HepG2 (cell line): ENCODE data around the gene AVPR2. TPM values are rescaled to one million over a fixed set of nuclear protein-coding genes. Genes with fewer than 3 reads are reported as not detected.

Experiments used
- ARNTL ChIP-seq: sonication (generic); formaldehyde crosslinking; IDR thresholded peaks from 2 replicates; pipeline ENCODE4 v1.4.0; 2020; ENCODE audit warnings: mild to moderate bottlenecking, missing genetic modification reagents
- EED ChIP-seq: sonication (generic); formaldehyde crosslinking; IDR thresholded peaks from 2 replicates; pipeline ENCODE4 v1.5.0; 2020; ENCODE audit warnings: mild to moderate bottlenecking, missing genetic modification reagents
- ETV5 ChIP-seq: IDR thresholded peaks from 2 replicates; pipeline ENCODE4 v1.6.1; 2018; ENCODE audit warnings: missing biosample characterization, missing genetic modification reagents, inconsistent platforms, borderline replicate concordance
- HDAC6 ChIP-seq: fragments of 200-600 bp; sonication (generic); IDR thresholded peaks from 2 replicates; pipeline ENCODE4 v1.7.0; 2017; ENCODE audit warnings: mild to moderate bottlenecking, antibody characterized with exemption, low read length, low read depth
- HOXD1 ChIP-seq: sonication (generic); formaldehyde crosslinking; IDR thresholded peaks from 2 replicates; pipeline ENCODE4 v1.5.0; 2020; ENCODE audit warnings: missing genetic modification reagents
- PLRG1 ChIP-seq: fragments of 450-650 bp; conservative IDR thresholded peaks from 2 replicates; pipeline ENCODE4 v1.6.1; 2016
- PPARG ChIP-seq: conservative IDR thresholded peaks from 2 replicates; pipeline ENCODE4 v1.6.1; 2016; ENCODE audit warnings: missing biosample characterization, missing genetic modification reagents
- ZFP90 ChIP-seq: sonication (generic); formaldehyde crosslinking; IDR thresholded peaks from 2 replicates; pipeline ENCODE4 v1.8.0; 2022; ENCODE audit warnings: missing genetic modification reagents, mild to moderate bottlenecking, inconsistent platforms, borderline replicate concordance
- ZNF296 ChIP-seq: sonication (generic); formaldehyde crosslinking; conservative IDR thresholded peaks from 2 replicates; pipeline ENCODE4 v1.5.0; 2020; ENCODE audit warnings: mild to moderate bottlenecking, missing genetic modification reagents
- ZNF558 ChIP-seq: sonication (generic); formaldehyde crosslinking; IDR thresholded peaks from 2 replicates; pipeline ENCODE4 v1.9.0; 2022; ENCODE audit warnings: mild to moderate bottlenecking, missing genetic modification reagents, borderline replicate concordance
- ZNF569 ChIP-seq: sonication (generic); formaldehyde crosslinking; IDR thresholded peaks from 2 replicates; pipeline ENCODE4 v1.5.0; 2020; ENCODE audit warnings: mild to moderate bottlenecking, missing genetic modification reagents, moderate library complexity, borderline replicate concordance
- ZSCAN31 ChIP-seq: sonication (generic); formaldehyde crosslinking; IDR thresholded peaks from 2 replicates; pipeline ENCODE4 v1.5.0; 2020; ENCODE audit warnings: low read depth, mild to moderate bottlenecking, missing genetic modification reagents
- polyA plus RNA-seq, 8 experiments: library from polyadenylated mRNA; depleted of rRNA in 3 of 8; stranded (reverse) in 7 of 8; unstranded in 1 of 8; fragments of >200 nt; fragmentation: Illumina TruSeq in 4 of 8; extraction: Trizol in 4 of 8; gene quantifications; 2 replicates each; pipeline versions ENCODE4 v1.2.1 to v1.2.3, GENCODE V29; 2011 to 2016; ENCODE audit warnings: low read depth in 4 of 8, missing spikeins in 1 of 8, mixed read lengths in 1 of 8; ENCODE audit not compliant: insufficient read depth in 1 of 8
- total RNA-seq, 5 experiments: library from RNA; depleted of rRNA; stranded (reverse); fragments of >200 nt; fragmentation: Illumina TruSeq; extraction: Trizol; gene quantifications; 2 replicates each; pipeline ENCODE4 v1.2.3, GENCODE V29; 2016; ENCODE audit warnings: low read depth in 1 of 5
- TF ChIP-seq, protein P1 (sequence below): sonication (generic); formaldehyde crosslinking; IDR thresholded peaks from 2 replicates; pipeline ENCODE4 v1.4.0; 2020; ENCODE audit warnings: missing genetic modification reagents
- TF ChIP-seq, protein P2 (sequence below): sonication (generic); formaldehyde crosslinking; IDR thresholded peaks from 2 replicates; pipeline ENCODE4 v1.4.0; 2020; ENCODE audit warnings: mild to moderate bottlenecking, missing genetic modification reagents
- TF ChIP-seq, protein P3 (sequence below): IDR thresholded peaks from 2 replicates; pipeline ENCODE4 v1.6.1; 2016; ENCODE audit warnings: mild to moderate bottlenecking
- TF ChIP-seq, protein P4 (sequence below): sonication (generic); formaldehyde crosslinking; IDR thresholded peaks from 2 replicates; pipeline ENCODE4 v1.4.0; 2020; ENCODE audit warnings: missing genetic modification reagents

Gene AVPR2
- total and polyA plus RNA-seq, 2 of the 13 experiments (the other 11 are each of a cell fraction or from before 2014, with no cell fraction given), result not detected

DNA sequence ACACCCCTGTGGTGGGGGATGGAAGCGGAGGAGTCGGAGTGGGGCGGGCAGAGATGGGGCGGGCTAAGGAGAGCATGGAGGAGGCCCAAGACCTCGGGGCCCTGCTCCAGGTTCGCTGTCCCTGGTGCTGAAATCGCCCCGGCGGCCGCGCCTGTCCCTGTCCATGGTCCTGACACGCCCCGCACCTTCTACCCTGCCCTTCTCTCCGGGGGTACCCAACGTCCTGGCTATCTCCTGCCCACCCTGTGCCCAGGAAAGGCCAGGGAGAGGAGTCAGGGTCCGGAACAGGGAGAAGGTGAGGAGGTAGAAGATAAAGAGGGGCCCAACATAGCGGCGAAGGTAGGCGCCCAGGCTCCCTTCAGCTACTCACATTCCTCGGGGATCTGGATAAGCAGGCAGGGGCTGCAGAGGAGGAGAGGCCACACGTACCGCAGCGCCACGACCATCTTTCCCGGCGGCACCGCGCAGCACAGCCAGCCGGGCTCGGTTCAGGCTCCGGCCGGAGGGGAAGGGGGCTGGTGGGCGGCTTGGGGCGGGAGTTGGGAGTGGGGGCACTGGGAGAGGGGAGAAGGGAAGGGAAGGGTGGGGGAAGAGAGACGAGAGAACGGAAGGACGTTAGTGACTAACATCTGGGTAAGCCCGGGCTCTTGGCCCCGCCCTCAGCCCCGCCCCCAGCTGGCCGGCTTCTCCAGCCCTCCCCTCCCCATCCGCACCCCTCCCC is 28.9 kb upstream of the AVPR2 start (continued):
- TF ChIP-seq HOXD1 (CRISPR knock-in tag) (peak; percentile 99), PLRG1 (no peak), EED (CRISPR knock-in tag) (peak; percentile 99), HDAC6 (no peak), ZNF569 (CRISPR knock-in tag) (peak; percentile 86; the same call in 1 of the 2 replicates), ETV5 (CRISPR knock-in tag) (peak; percentile 88), PPARG (CRISPR knock-in tag) (peak; percentile 95), ZFP90 (CRISPR knock-in tag) (peak; percentile 100), ZNF296 (CRISPR knock-in tag) (peak; percentile 99), ARNTL (CRISPR knock-in tag) (peak; percentile 97), ZSCAN31 (CRISPR knock-in tag) (peak; percentile 100), ZNF558 (CRISPR knock-in tag) (peak; percentile 100)
- TF ChIP-seq, protein P1, sequence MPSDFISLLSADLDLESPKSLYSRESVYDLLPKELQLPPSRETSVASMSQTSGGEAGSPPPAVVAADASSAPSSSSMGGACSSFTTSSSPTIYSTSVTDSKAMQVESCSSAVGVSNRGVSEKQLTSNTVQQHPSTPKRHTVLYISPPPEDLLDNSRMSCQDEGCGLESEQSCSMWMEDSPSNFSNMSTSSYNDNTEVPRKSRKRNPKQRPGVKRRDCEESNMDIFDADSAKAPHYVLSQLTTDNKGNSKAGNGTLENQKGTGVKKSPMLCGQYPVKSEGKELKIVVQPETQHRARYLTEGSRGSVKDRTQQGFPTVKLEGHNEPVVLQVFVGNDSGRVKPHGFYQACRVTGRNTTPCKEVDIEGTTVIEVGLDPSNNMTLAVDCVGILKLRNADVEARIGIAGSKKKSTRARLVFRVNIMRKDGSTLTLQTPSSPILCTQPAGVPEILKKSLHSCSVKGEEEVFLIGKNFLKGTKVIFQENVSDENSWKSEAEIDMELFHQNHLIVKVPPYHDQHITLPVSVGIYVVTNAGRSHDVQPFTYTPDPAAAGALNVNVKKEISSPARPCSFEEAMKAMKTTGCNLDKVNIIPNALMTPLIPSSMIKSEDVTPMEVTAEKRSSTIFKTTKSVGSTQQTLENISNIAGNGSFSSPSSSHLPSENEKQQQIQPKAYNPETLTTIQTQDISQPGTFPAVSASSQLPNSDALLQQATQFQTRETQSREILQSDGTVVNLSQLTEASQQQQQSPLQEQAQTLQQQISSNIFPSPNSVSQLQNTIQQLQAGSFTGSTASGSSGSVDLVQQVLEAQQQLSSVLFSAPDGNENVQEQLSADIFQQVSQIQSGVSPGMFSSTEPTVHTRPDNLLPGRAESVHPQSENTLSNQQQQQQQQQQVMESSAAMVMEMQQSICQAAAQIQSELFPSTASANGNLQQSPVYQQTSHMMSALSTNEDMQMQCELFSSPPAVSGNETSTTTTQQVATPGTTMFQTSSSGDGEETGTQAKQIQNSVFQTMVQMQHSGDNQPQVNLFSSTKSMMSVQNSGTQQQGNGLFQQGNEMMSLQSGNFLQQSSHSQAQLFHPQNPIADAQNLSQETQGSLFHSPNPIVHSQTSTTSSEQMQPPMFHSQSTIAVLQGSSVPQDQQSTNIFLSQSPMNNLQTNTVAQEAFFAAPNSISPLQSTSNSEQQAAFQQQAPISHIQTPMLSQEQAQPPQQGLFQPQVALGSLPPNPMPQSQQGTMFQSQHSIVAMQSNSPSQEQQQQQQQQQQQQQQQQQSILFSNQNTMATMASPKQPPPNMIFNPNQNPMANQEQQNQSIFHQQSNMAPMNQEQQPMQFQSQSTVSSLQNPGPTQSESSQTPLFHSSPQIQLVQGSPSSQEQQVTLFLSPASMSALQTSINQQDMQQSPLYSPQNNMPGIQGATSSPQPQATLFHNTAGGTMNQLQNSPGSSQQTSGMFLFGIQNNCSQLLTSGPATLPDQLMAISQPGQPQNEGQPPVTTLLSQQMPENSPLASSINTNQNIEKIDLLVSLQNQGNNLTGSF (CRISPR knock-in tag), result peak; percentile 100
- TF ChIP-seq, protein P2, sequence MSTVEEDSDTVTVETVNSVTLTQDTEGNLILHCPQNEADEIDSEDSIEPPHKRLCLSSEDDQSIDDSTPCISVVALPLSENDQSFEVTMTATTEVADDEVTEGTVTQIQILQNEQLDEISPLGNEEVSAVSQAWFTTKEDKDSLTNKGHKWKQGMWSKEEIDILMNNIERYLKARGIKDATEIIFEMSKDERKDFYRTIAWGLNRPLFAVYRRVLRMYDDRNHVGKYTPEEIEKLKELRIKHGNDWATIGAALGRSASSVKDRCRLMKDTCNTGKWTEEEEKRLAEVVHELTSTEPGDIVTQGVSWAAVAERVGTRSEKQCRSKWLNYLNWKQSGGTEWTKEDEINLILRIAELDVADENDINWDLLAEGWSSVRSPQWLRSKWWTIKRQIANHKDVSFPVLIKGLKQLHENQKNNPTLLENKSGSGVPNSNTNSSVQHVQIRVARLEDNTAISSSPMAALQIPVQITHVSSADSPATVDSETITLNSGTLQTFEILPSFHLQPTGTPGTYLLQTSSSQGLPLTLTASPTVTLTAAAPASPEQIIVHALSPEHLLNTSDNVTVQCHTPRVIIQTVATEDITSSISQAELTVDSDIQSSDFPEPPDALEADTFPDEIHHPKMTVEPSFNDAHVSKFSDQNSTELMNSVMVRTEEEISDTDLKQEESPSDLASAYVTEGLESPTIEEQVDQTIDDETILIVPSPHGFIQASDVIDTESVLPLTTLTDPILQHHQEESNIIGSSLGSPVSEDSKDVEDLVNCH (CRISPR knock-in tag), result peak; percentile 96
- TF ChIP-seq, protein P3, sequence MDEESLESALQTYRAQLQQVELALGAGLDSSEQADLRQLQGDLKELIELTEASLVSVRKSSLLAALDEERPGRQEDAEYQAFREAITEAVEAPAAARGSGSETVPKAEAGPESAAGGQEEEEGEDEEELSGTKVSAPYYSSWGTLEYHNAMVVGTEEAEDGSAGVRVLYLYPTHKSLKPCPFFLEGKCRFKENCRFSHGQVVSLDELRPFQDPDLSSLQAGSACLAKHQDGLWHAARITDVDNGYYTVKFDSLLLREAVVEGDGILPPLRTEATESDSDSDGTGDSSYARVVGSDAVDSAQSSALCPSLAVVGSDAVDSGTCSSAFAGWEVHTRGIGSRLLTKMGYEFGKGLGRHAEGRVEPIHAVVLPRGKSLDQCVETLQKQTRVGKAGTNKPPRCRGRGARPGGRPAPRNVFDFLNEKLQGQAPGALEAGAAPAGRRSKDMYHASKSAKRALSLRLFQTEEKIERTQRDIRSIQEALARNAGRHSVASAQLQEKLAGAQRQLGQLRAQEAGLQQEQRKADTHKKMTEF (CRISPR knock-in tag), result peak; percentile 97
- TF ChIP-seq, protein P4, sequence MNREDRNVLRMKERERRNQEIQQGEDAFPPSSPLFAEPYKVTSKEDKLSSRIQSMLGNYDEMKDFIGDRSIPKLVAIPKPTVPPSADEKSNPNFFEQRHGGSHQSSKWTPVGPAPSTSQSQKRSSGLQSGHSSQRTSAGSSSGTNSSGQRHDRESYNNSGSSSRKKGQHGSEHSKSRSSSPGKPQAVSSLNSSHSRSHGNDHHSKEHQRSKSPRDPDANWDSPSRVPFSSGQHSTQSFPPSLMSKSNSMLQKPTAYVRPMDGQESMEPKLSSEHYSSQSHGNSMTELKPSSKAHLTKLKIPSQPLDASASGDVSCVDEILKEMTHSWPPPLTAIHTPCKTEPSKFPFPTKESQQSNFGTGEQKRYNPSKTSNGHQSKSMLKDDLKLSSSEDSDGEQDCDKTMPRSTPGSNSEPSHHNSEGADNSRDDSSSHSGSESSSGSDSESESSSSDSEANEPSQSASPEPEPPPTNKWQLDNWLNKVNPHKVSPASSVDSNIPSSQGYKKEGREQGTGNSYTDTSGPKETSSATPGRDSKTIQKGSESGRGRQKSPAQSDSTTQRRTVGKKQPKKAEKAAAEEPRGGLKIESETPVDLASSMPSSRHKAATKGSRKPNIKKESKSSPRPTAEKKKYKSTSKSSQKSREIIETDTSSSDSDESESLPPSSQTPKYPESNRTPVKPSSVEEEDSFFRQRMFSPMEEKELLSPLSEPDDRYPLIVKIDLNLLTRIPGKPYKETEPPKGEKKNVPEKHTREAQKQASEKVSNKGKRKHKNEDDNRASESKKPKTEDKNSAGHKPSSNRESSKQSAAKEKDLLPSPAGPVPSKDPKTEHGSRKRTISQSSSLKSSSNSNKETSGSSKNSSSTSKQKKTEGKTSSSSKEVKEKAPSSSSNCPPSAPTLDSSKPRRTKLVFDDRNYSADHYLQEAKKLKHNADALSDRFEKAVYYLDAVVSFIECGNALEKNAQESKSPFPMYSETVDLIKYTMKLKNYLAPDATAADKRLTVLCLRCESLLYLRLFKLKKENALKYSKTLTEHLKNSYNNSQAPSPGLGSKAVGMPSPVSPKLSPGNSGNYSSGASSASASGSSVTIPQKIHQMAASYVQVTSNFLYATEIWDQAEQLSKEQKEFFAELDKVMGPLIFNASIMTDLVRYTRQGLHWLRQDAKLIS (CRISPR knock-in tag), result peak; percentile 90
